Choroid plexus epithelial cell (primary cell): Measurements from ENCODE around the gene NUCKS1.
A peak's percentile ranks its signal among the peaks of the same experiment; 100 is the strongest.

Experiments
- DNase-seq: peaks from one replicate; pipeline ENCODE4 v3.0.0-alpha.2; 2010; ENCODE audit warnings: low read depth
- H3K4me3 ChIP-seq: 2 replicates; pipeline ENCODE4 v1.5.1; 2011; ENCODE audit warnings: low read depth, mild to moderate bottlenecking, control low read depth, low read length, moderate library complexity
- TF ChIP-seq, protein P1 (sequence below): conservative IDR thresholded peaks from 2 replicates; pipeline ENCODE4 v1.5.1; 2011; ENCODE audit warnings: low read depth, mild to moderate bottlenecking, control low read depth, inconsistent platforms, low read length, moderate library complexity

NUCKS1 gene

DNA sequence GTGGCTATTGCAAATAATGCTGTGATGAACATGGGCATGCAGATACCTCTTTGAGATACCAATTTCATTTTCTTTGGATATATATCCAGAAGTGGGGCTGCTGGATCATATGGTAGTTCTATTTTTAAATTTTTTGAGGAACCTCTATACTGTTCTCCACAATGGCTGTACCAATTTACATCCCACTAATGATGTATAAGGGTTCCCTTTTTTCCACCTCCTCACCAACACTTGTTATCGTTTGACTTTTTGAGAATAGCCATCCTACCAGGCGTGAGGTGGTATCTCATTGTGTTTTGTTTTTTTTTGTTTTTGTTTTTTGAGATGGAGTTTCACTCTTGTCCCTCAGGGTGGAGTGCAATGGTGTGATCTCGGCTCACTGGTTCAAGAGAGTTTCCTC lies 6.6 kb upstream of the NUCKS1 start:
- H3K4me3 ChIP-seq: no peak overlapping the region
- TF ChIP-seq, protein P1, sequence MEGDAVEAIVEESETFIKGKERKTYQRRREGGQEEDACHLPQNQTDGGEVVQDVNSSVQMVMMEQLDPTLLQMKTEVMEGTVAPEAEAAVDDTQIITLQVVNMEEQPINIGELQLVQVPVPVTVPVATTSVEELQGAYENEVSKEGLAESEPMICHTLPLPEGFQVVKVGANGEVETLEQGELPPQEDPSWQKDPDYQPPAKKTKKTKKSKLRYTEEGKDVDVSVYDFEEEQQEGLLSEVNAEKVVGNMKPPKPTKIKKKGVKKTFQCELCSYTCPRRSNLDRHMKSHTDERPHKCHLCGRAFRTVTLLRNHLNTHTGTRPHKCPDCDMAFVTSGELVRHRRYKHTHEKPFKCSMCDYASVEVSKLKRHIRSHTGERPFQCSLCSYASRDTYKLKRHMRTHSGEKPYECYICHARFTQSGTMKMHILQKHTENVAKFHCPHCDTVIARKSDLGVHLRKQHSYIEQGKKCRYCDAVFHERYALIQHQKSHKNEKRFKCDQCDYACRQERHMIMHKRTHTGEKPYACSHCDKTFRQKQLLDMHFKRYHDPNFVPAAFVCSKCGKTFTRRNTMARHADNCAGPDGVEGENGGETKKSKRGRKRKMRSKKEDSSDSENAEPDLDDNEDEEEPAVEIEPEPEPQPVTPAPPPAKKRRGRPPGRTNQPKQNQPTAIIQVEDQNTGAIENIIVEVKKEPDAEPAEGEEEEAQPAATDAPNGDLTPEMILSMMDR: no peak

DNA sequence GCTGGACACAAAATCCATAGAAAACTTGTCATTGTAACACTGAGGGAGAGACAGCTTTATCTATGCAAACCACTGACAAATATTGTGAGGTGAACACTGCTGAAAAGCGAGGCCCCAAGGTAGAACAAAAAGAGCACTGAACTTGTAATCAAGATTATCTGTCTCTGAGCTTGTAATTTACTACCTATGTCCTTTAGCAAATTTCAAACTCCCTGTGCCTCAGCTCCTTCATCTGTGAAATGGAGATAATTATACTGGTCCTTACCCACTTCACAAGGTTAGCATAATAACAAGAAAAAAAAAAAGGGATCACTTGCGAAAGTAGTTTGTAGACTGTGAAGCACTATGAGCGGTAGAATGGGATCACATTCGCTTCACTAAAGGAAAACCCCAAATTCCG lies 4.9 kb upstream of the NUCKS1 start:
- TF ChIP-seq, protein P1: no peak
- DNase-seq: no peak
- no peak overlapping the region for H3K4me3 ChIP-seq

More for the DNA sequence above, 6.6 kb upstream of the NUCKS1 start:
- no peak for DNase-seq

GRCh38 chr1:205751036-205751651 lies 1.2 kb upstream of the NUCKS1 start:
- TF ChIP-seq, protein P1: no peak
- no peak for DNase-seq
- H3K4me3 ChIP-seq: no peak overlapping the region

DNA sequence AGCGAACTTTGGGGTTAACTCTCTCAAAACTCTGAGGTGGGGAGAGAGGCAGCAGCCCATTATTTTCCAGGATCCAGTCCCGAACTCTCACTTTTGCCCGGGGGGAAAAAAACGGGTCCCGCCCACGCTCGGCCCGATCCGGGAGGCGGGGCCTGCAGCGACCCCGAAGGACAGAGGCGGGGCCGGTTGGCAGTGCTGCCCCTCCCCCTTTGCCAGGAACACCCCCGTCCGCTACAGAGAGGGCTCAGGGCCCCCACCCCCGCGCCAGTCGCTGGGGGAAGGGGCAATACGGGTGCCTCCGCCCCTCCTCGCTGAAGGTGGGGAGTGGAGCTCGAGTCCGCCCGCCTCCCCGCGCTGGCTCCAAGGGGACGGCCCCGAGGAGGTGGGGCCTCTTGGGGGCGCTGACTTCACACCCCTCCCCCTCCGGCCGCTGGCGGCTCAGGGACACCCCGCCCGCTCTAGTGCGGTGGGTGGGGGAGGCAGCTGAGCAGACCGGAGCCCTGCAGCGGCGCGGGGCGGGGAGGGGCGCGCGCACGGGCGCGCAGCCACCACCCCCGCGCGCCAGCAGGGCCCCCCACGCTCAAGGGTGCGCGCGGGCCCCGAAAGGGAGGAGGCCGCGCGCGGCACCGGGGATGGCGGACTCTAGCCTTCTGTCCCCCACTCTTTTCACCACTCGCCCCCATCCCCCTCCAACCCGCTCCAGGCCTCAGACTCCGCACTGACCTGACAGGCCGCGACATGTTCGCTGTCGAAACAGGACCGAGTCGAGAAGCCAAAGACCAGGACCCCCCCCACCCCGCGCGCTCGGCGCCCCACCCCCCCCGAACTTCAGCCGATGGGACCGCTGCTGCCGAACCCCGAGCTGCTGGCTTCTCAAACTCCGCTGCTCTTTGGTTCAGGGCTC lies 496 bp downstream of the NUCKS1 start:
- peak; percentile 98 for DNase-seq
- TF ChIP-seq, protein P1: no peak
- H3K4me3 ChIP-seq: peak overlapping the region; percentile 78

GRCh38 chr1:205748403-205749233 lies 1.4 kb downstream of the NUCKS1 start:
- H3K4me3 ChIP-seq: peak overlapping the region; percentile 78
- TF ChIP-seq, protein P1: no peak
- DNase-seq: peak; percentile 87

DNA sequence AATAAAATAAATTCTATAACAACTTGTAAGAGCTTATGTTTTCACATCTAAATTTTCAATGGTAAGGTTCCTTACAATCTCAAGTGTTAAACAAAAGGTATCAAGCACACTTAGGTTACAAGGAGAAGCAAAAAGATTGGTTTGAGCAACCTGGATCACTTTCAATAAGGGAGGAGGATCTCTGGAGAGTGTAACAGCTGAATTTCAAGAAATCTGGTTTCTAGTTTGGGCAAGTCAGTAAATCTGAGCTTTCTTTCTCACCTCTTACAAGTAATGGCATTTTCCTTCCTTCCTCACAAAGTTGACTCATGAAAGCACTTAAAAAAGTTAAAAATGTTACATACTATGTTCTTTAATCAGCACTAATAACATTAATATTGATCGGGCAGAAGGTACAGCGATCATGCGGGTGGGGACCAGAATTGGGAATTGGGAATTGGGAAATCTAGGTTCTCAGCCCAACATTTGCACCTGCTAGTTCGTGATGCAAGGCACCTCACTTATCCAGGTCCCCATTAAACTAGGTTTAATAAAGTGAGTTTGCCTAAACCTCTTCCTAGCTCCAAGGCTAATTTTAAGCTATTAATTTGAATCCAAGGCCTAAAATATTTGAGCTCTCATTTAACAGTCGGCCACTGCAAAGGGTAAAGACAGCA lies 3.1 kb downstream of the NUCKS1 start:
- DNase-seq: peak; percentile 14
- no peak overlapping the region for H3K4me3 ChIP-seq
- TF ChIP-seq, protein P1: no peak
